H1 (cell line): ENCODE results near the gene MATK. TPM values are rescaled to one million over a fixed set of nuclear protein-coding genes. Genes with fewer than 3 reads are reported as not detected.

Experiments
- ASH2L ChIP-seq: fragments of 200-600, 300-600 bp; sonication (generic); IDR thresholded peaks from one replicate; pipeline ENCODE4 v1.7.1; 2017; ENCODE audit warnings: low read length
- BACH1 ChIP-seq: IDR thresholded peaks from 2 replicates; pipeline ENCODE4 v1.6.1; 2012; ENCODE audit warnings: low read length, improper control_type of control experiment
- CREB1 ChIP-seq: IDR thresholded peaks from 2 replicates; pipeline ENCODE4 v1.6.1; 2012; ENCODE audit warnings: inconsistent platforms
- EGR1 ChIP-seq: IDR thresholded peaks from 2 replicates; pipeline ENCODE4 v1.6.1; 2011; ENCODE audit warnings: low read depth, low read length, borderline replicate concordance
- NANOG ChIP-seq: IDR thresholded peaks from 2 replicates; pipeline ENCODE4 v1.6.1; 2011; ENCODE audit warnings: low read length, low read depth, mild to moderate bottlenecking, inconsistent platforms; ENCODE audit not compliant: insufficient read depth, poor library complexity, severe bottlenecking
- NRF1 ChIP-seq: IDR thresholded peaks from 2 replicates; pipeline ENCODE4 v1.6.1; 2011; ENCODE audit warnings: mild to moderate bottlenecking, low read depth, low read length, improper control_type of control experiment
- SIN3A ChIP-seq, 2 experiments: IDR thresholded peaks in 1 of 2; conservative IDR thresholded peaks in 1 of 2; 2 replicates each; pipeline ENCODE4 v1.6.1; 2011 to 2012; ENCODE audit warnings: low read length in 2 of 2, improper control_type of control experiment in 1 of 2, low read depth in 1 of 2, mild to moderate bottlenecking in 1 of 2
- SIRT6 ChIP-seq: IDR thresholded peaks from one replicate; pipeline ENCODE4 v1.7.1; 2012; ENCODE audit warnings: low read length, inconsistent platforms
- SIX5 ChIP-seq: IDR thresholded peaks from 2 replicates; pipeline ENCODE4 v1.6.1; 2011; ENCODE audit warnings: mild to moderate bottlenecking, low read depth, low read length
- SUZ12 ChIP-seq: fragments of 200-600 bp; sonication (generic); IDR thresholded peaks from 2 replicates; pipeline ENCODE4 v1.6.1; 2012; ENCODE audit warnings: mild to moderate bottlenecking, inconsistent platforms, low read length, moderate library complexity, mixed read lengths
- YY1 ChIP-seq: IDR thresholded peaks from 2 replicates; pipeline ENCODE4 v1.6.1; 2011; ENCODE audit warnings: low read depth, mild to moderate bottlenecking, low read length
- polyA plus RNA-seq, 7 experiments: library from polyadenylated mRNA; depleted of rRNA in 3 of 7; stranded (reverse) in 5 of 7; unstranded in 2 of 7; fragments of >200 nt in 5 of 7; fragments of 200-250 nt in 2 of 7; gene quantifications; 1 replicate in 5 of 7; 2 replicates in 1 of 7; 4 replicates in 1 of 7; pipeline versions ENCODE4 v1.2.1 to v1.2.3, GENCODE V29; 2011 to 2013; ENCODE audit warnings: missing spikeins in 2 of 7, mixed read lengths in 2 of 7
- total RNA-seq: library from RNA; stranded (reverse); fragmentation: NEBNext Ultra II Directional; extraction: Animal tissue kit (Norgen Biotek cat#: 25700); gene quantifications from 2 replicates; pipeline ENCODE4 v1.2.1, GENCODE V29; 2021
- TF ChIP-seq, protein P1 (sequence below), 3 experiments: IDR thresholded peaks; 1 replicate in 2 of 3; 2 replicates in 1 of 3; pipeline versions ENCODE4 v1.5.1 to v1.6.1; 2011; ENCODE audit warnings: low read length in 3 of 3, mild to moderate bottlenecking in 3 of 3, inconsistent platforms in 2 of 3, low read depth in 1 of 3, moderate library complexity in 1 of 3; ENCODE audit not compliant: insufficient read depth in 1 of 3; ENCODE audit errors: control extremely low read depth in 1 of 3
- TF ChIP-seq, protein P2 (sequence below): IDR thresholded peaks from 2 replicates; pipeline ENCODE4 v1.6.1; 2012; ENCODE audit warnings: inconsistent platforms
- TF ChIP-seq, protein P3 (sequence below): IDR thresholded peaks from 2 replicates; pipeline ENCODE4 v1.6.1; 2011; ENCODE audit warnings: low read depth, mild to moderate bottlenecking, low read length; ENCODE audit not compliant: insufficient read depth

MATK gene
- total and polyA plus RNA-seq, 2 of the 8 experiments (the other 6 are each of a cell fraction or from before 2014, with no cell fraction given): 20.5 to 21.4 TPM

DNA sequence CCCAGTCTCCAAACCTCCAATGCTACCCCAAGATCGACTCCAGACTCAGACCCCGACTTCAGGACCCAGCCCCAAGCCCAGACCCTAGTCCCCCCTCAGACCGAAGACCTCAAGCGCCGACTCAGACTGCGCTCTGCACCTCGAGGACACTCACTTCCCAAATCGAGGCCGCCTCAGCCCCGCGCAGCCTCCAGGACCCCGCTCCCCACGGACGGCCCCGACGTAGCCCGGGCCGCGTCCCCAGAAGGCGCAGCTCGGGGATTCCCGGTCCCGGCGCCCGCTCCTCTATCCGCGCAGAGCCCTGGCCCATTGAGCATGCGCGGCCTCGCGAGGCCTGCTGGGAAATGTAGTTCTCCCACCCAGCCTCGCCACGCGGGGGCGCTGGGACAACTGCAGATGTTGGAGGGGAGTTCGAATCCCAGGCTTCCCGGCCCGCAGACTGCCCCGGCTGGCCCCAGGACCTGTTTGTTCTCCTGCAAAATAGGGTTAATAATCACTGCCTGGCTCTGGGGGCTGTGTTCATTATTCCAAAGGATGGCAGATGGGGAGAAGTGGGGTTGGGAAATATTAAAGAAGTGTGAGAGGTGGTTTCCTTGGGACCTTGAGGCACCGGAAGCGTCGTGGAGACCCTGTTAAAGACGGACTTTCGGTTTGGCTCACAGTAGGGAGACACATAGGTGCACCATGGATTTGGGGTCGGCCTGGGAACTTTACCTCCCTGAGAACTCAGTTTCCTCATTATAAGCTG, 24.6 kb downstream of the MATK start, which contains the start of gene APBA3 (continued):
- no peak for TF ChIP-seq NANOG
- TF ChIP-seq, protein P1, sequence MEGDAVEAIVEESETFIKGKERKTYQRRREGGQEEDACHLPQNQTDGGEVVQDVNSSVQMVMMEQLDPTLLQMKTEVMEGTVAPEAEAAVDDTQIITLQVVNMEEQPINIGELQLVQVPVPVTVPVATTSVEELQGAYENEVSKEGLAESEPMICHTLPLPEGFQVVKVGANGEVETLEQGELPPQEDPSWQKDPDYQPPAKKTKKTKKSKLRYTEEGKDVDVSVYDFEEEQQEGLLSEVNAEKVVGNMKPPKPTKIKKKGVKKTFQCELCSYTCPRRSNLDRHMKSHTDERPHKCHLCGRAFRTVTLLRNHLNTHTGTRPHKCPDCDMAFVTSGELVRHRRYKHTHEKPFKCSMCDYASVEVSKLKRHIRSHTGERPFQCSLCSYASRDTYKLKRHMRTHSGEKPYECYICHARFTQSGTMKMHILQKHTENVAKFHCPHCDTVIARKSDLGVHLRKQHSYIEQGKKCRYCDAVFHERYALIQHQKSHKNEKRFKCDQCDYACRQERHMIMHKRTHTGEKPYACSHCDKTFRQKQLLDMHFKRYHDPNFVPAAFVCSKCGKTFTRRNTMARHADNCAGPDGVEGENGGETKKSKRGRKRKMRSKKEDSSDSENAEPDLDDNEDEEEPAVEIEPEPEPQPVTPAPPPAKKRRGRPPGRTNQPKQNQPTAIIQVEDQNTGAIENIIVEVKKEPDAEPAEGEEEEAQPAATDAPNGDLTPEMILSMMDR (IDR thresholded peaks at IDR 0.05; ENCODE audit: control extremely low read depth in 1 of 3, insufficient read depth in 1 of 3, low read depth in 1 of 3, low read length in 3 of 3): peak; percentile 54 to 69 (median 64)
- TF ChIP-seq NRF1: peak; percentile 77
- TF ChIP-seq ASH2L: peak; percentile 52
- no peak for TF ChIP-seq SUZ12
- 0 out of 2 replicates have a peak, but pooled peaks have one; percentile 10 for TF ChIP-seq BACH1
- peak in 1 of 2 experiments; percentile 53; a peak in 2 of 4 replicates for TF ChIP-seq SIN3A (conservative IDR thresholded peaks at IDR 0.05 in 1 of 2, IDR thresholded peaks at IDR 0.05 in 1 of 2; ENCODE audit: low read depth in 1 of 2, low read length in 2 of 2)
- TF ChIP-seq SIRT6: no peak
- TF ChIP-seq, protein P2, sequence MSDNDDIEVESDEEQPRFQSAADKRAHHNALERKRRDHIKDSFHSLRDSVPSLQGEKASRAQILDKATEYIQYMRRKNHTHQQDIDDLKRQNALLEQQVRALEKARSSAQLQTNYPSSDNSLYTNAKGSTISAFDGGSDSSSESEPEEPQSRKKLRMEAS: peak; percentile 62
- peak; percentile 89 for TF ChIP-seq SIX5
- TF ChIP-seq YY1: no peak
- peak; percentile 67; the same call in 1 of the 2 replicates for TF ChIP-seq EGR1
- peak; percentile 56 for TF ChIP-seq CREB1
- TF ChIP-seq, protein P3, sequence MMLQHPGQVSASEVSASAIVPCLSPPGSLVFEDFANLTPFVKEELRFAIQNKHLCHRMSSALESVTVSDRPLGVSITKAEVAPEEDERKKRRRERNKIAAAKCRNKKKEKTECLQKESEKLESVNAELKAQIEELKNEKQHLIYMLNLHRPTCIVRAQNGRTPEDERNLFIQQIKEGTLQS: 0 out of 2 replicates have a peak, but pooled peaks have one; percentile 43
- TF ChIP-seq, all 59 proteins: peak for 19
